Gastrocnemius medialis (tissue), 4 donors: Measurements from ENCODE around the gene CCDC54.

Experiments
- POLR2A ChIP-seq, 2 donors: fragments of 450-650 bp; IDR thresholded peaks; one replicate each; pipeline ENCODE4 v1.6.1; 2017; ENCODE audit warnings: antibody characterized with exemption in 2 of 2, mild to moderate bottlenecking in 2 of 2, moderate library complexity in 2 of 2
- TF ChIP-seq, protein P1 (sequence below), 5 experiments: fragments of 450-650 bp in 3 of 5; fragments of 200-600 bp in 2 of 5; sonication (generic) in 2 of 5; IDR thresholded peaks in 4 of 5; conservative IDR thresholded peaks in 1 of 5; 1 replicate in 4 of 5; 2 replicates in 1 of 5; pipeline ENCODE4 v1.5.1; 2016 to 2019; ENCODE audit warnings: antibody characterized with exemption in 5 of 5, mild to moderate bottlenecking in 3 of 5, moderate library complexity in 3 of 5

DNA sequence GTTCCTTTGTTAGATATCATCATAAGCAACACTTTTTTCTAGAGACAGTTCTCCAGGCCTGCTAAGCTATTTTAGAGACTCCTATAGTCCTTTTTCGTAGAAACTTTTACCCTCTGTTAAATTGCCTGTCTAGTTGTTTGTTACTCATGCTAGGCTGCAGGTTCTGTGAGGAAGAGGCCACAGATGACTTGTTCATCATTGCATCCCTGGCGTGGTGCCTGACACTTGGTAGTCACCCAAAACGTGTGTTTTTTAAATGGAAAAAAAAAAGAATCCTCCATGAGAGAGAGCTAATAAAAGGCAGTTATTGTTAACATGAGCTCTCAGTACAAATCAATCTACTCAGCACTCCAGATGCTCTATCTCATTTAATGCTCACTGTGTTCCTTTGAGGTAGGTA lies 35.1 kb downstream of the CCDC54 start:
- TF ChIP-seq, protein P1, sequence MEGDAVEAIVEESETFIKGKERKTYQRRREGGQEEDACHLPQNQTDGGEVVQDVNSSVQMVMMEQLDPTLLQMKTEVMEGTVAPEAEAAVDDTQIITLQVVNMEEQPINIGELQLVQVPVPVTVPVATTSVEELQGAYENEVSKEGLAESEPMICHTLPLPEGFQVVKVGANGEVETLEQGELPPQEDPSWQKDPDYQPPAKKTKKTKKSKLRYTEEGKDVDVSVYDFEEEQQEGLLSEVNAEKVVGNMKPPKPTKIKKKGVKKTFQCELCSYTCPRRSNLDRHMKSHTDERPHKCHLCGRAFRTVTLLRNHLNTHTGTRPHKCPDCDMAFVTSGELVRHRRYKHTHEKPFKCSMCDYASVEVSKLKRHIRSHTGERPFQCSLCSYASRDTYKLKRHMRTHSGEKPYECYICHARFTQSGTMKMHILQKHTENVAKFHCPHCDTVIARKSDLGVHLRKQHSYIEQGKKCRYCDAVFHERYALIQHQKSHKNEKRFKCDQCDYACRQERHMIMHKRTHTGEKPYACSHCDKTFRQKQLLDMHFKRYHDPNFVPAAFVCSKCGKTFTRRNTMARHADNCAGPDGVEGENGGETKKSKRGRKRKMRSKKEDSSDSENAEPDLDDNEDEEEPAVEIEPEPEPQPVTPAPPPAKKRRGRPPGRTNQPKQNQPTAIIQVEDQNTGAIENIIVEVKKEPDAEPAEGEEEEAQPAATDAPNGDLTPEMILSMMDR (IDR thresholded peaks at IDR 0.05 in 4 of 5, conservative IDR thresholded peaks at IDR 0.05 in 1 of 5) = no peak
- no peak for TF ChIP-seq POLR2A (IDR thresholded peaks at IDR 0.05)
